ENCODE data around the gene POLR2I.

- TF ChIP-seq CHD2 (IDR thresholded peaks at IDR 0.05; ENCODE audit: low read length, partially characterized antibody) (no peak), USF1 (IDR thresholded peaks at IDR 0.05; ENCODE audit: borderline replicate concordance, low read depth) (no peak), GABPA (IDR thresholded peaks at IDR 0.05; ENCODE audit: low read depth) (no peak), EZH2phosphoT487 (IDR thresholded peaks at IDR 0.05; ENCODE audit: borderline replicate concordance, low read depth) (no peak), CTCF (IDR thresholded peaks at IDR 0.05) (no peak), POLR2AphosphoS5 (IDR thresholded peaks at IDR 0.05; ENCODE audit: low read depth, low read length) (no peak), TCF12 (IDR thresholded peaks at IDR 0.05) (no peak), RFX5 (IDR thresholded peaks at IDR 0.05; ENCODE audit: low read length) (no peak), RAD21 (IDR thresholded peaks at IDR 0.05; ENCODE audit: low read length) (no peak), REST (IDR thresholded peaks at IDR 0.05; ENCODE audit: low read depth, low read length) (no peak), SMC3 (IDR thresholded peaks at IDR 0.05; ENCODE audit: low read depth, low read length) (no peak), NFIC (IDR thresholded peaks at IDR 0.05; ENCODE audit: borderline replicate concordance) (no peak), FOXM1 (IDR thresholded peaks at IDR 0.05; ENCODE audit: low read depth) (no peak)
Observed at GRCh38 chr19:36101550-36102327, 12.9 kb downstream of the POLR2I start.

Data from SK-N-SH (cell line).